Limb (tissue), 2 donors: Measurements from ENCODE around the gene SLC38A5.

Source experiments
- DNase-seq, 2 donors: peaks; one replicate each; pipeline ENCODE4 v3.0.0-alpha.2; 2016; ENCODE audit errors: extremely low spot score in 2 of 2

SLC38A5 gene

DNA sequence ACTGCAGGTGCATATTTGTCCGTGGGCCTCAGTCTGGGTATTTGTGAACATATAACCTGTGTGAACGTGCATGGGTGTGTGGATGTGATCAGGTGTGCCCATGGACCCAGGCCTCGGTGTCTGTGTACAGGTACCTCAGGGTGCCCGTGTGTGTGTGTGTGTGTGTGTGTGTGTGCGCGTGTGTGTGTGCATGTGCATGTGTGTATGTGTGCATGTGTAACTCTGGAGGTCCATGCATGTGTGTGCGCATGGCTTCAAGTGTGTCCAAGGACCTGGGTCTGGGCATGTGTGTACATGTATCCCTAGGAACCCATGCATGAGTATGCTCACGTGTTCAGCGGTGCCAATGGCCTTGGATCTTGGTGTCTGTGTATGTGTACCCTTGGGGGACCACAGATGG, 21.7 kb upstream of the SLC38A5 start:
- DNase-seq, result no peak

DNA sequence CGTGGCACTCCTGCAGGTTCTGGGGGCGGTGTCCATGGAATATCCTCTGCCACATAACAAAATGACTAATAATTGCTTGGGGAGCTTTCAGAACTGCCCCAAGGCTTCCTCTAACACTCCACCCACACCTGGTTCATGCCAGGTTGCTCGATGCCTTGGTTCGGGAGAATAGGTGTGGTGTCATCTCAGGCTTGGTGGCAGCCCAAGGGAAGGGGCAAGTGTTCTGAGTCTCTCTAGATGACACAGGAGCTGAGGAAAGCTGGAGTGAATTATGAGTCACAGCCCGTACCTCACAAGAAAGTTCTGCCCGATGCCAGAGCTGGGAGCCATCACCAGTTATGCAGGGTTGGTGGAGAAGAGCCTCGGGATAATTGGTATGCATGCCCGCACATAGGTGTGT, 20.6 kb upstream of the SLC38A5 start:
- DNase-seq, result no peak

DNA sequence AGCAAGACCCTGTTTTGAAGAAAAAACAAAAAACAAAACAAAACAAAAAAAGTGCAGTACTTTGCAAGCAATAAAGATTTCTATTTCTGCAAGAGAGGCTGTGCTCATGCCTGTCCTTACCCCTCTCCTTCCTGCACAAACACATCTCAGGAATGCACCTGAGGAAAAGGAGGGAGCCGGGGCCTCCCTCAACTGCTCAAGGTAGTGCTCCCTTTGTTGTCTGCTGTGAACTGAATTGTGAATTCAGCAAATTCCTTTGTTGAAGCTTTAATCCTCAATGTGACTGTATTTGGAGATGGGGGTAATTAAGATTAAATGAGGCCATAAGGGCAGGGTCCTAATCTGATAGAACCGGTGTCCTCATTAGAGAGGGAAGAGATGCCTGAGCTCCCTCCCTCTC, 19.8 kb upstream of the SLC38A5 start:
- DNase-seq, result no peak

DNA sequence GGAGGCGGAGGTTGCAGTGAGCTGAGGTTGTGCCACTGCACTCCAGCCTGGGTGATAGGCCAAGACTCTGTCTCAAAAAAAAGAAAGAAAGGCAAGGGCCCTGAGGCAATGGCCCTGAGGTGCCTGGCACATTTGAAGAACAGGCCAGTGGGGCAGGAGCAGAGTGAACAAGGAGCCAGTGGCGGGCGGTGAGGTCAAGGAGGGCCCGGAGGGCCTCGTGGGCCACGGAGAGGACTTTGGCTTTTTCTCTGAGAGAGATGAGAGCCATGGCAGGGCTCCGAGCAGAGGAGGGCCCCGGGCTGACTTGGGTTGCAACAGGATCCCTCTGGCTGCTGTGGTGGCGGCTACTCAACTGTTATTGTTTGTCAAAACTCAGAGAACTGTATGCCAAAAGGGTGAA, 19.2 kb upstream of the SLC38A5 start:
- no peak for DNase-seq

DNA sequence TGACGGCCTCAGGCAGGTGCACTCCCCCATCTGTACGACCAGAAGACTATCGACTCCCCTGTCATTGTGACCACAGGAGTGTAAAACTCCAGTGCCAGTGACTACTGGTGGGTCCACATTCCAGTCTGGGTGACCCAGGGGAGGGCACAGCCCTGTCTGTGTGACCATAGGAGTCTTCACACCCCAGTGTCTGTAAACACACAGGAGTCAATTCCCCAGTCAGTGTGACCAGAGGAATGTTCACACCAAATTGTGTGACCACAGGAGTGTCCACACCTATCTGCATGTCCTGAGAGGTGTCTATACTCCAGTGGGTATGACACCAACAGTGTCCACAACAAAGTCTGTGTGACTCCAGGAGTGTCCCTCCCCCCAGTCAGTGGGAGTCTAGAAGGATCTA, 18.0 kb upstream of the SLC38A5 start:
- no peak for DNase-seq

DNA sequence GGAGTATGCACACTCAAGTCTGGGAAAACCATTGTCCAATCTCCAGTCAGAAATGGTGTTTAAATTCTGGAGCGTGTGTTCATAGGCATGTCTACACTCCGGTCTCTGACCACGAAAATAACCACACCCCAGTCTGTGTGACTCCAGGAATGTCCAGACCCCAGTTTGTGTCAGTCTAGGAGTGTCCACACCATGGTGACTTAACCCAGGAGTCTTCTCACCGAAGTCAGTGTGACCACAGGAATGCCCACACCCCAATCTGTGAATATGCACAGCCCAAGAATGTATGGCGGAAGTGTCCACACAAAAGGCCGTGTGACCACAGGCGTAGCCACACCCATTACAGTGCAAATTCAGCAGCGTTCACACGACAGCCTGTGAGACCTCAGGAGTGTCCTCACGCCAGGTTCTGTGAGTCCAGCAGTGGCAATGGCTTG, 17.3 kb upstream of the SLC38A5 start:
- peak in 1 of 2 donors; percentile 2 for DNase-seq

DNA sequence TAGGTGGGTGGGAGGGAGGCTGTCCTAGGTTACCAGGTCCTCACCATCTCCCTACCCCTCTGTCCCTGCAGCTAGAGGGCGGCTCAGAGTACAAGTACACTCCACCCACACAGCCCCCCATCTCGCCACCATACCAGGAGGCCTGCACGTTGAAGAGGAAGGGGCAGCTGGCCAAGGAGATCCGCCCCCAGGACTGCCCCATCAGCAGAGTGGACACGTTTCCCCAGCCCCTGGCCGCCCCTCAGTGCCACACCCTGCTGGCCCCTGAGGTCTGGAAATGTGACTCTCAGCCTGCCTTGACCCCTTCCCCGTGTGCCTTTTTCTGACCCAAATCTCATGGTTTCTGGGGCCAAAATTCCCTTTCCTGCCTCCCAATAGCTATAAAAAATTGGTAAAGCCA, 12.5 kb upstream of the SLC38A5 start:
- no peak for DNase-seq

DNA sequence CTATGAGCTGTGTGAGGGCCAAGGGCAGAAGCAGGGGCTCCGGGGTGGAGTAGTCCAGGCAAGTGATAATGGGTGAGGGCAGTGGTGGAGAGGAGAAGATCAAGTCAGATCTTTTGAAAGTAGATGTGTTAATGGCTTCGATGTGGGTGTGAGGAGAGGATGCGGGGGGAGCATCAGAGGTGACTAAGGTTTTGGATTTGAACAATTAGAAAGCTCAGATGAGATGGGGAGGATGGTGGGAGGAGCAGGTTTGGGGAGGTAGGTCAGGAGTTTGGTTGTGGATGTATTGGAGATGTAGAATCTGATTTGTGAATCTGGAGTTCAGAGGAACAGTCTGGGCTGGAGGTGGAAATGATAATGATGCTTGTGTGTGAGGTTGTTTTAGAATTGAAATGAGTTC, 10.5 kb upstream of the SLC38A5 start:
- DNase-seq, result no peak

DNA sequence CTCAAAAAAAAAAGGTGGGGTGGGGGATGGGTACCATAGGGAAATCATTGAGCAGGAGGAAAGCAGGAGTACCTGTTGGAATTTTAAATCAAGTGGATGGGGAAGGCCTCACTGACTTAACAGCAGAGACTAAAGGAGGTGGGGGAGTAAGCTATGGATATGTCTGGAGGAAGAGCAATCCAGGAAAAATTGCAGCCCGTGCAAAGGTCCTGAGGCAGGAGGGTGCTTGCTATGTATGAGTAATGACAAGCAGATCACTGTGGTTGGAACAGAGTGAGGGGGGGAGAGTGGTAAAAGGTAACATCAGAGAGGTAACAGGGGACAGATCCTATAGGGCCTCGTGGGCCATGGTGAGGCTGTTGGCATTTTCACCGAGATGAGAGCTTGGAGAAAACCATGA, 10.1 kb upstream of the SLC38A5 start:
- no peak for DNase-seq

DNA sequence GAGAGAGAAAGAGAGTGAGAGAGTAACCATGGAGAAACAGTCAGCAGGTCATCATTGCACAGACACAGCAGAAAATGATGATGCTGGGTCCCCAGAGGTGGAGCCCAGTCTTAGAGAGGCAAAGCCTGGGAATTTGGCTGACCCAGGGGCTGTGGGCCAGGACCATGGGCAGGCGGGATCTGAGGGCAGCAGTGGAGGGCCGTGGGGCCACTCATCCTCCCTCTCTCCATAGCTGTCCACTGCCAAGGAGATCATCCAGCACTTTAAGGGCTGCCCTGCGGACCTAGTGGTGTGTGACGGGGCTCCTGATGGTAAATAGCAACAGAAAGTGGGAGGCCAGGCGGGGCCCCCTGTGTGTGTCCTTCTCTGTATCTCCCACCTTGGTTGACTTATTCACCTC, 8.7 kb upstream of the SLC38A5 start:
- DNase-seq, result no peak

DNA sequence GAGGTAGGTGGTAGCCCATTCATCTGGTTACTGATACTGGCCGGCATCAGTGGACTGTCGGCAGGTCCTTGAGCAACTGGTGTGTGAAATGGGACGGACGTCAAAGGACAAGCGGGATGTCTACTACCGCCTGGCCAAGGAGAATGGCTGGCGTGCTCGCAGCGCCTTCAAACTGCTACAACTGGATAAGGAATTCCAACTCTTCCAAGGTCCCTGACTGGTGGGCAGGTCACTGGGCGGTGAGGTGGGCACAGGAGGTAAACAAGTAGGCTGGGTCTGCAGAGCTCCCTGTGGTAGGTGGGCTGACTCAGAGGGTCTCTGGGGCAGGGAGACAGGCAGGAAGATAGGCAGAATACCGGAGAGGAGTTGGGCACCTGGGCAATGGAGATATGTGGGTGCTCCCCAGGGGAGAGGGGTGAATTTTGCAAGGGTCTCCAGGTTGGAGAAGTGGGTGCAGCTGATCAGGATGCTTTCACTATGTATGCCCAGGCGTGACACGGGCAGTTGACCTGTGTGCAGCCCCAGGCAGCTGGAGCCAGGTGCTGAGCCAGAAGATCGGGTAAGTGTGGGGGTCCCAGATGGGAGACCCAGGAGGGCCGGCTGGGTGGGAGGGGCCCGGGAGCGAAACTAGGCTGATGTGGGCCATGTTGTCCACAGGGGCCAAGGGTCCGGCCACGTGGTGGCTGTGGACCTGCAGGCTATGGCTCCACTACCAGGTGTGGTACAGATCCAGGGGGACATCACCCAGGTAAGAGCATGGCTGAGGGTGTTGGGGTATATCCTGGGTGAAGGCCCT, 8.1 kb upstream of the SLC38A5 start:
- DNase-seq, result no peak

DNA sequence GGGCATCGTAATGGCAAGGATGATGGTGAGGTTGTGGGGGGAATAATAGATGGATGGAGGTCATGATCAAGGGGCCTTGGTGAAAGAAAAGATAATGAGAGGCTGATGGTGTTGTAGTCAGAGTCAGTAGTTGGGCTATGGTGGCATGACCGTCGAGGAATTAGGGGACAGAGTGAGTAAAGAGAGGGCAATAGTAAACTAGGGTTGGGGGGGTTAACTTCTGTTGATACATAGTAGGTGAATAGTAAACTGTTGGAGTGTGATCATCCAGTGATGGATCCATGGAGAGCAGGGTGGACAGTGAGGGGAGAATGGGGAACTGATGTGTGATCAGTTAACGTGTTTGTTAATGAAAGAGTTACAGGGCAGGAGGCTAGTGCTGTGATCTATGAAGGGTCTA, 6.9 kb upstream of the SLC38A5 start:
- no peak for DNase-seq

DNA sequence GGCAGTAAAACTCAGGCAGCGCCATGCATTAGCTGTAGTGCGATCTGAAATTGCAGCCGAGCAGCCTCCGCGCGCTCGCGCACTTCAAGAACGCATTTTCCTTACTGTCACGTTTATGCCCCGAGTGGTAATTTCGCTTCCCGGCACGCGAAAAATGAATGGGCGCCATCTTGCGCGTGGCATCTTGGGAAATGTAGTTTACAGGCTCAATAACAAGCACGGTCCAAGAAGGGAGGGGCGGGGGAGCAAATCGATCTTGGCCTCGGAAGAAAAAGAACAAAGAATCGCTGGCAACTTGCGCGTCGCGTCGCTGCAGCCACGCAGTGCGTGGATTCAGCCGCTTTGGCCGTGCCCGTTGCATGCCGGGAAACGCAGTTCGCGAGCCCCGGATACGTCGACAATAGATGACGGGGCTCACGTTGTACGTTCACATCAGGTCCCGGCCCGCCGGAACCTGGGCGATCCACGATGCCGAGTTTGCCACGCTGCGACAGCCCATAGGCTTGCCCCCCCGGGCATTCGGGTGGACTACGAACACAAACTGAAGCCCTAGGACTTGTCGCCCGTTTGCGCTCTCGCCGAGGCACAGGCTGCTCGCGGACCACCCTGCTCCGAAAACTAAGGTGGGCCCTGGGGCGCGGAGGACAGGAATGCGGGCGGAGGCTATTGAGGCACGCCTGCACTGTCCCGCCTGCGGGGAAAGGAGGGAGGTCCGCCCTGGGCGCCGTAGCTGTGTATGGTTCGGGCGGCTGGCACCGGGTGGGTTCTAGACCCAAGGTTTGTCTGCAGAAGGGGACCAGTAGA, 5.9 kb upstream of the SLC38A5 start, which contains the start of gene FTSJ1:
Gene FTSJ1, plus strand, starts transcription at position 426 of the 804 bp plus-strand sequence. CDS start 1,849 bp downstream, outside the sequence.
- DNase-seq, result peak; percentile 86 to 88

DNA sequence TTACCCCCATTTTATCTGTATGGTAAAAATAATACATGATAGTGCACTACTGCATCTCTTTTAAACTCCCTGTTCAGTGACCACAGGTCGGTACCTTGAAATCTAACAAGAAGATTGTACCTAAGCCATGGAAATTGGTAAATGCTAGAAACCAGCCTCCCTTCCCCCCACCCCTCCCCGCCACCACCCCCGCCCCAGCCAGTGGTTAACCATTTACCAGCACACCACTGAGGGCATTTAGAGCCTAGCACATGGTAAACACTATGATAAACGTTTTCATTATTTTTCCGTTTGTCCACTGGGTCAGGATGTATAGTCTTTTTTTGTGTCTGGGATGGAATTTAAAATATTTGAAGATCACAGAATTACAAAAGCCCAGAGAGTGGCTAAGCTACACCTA, 5.2 kb upstream of the SLC38A5 start:
- no peak for DNase-seq

DNA sequence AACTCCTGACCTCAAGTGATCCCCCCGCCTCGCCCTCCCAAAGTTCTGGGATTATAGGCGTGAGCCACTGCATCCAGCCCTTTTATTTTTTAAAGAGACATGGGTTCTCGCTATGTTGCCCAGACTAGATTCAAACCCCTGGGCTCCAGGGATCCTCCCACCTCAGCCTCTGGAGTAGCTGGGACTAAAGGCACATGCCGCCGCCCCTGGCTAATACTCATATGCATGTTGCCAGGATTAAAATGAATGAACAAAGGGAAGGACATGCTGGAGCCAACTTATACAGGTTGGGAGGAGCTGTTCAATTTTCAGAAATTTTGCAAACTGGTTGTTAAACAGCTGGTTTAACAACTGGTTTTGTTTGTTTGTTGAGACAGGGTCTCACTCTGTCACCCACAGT, 4.5 kb upstream of the SLC38A5 start:
- DNase-seq, result no peak

DNA sequence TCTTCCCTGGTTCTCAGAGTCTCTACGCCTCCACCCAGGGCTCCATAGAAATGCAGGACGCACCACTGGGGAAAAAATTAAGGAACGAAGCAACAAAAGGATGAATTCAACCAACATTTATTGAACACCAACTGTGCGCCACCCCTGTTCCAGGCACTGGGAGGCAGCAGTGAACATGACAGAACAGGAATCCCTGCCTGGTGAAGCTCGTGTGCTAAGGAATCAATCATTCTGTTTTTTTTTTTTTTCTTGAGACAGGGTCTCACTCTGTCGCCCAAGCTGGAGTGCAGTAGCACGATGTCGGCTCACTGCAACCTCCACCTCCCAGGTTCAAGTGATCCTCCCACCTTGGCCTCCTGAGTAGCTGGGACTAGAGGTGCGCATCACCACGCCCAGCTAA, 4.1 kb upstream of the SLC38A5 start:
- no peak for DNase-seq

DNA sequence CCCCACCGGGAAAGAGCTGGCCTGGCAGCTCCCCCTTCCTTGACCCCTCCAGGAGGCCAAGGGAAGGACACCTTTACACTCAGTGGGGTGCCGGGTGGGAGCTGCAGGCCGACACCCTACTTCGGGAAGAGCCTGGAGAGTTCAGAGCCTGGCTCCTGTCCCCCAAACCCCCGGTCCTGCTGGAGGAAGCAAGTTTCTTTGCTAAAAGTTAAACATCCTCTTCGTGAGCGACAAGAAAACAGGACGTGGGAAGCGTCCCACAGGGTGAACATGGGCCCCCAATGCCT, 3.6 kb upstream of the SLC38A5 start:
- DNase-seq, result no peak

DNA sequence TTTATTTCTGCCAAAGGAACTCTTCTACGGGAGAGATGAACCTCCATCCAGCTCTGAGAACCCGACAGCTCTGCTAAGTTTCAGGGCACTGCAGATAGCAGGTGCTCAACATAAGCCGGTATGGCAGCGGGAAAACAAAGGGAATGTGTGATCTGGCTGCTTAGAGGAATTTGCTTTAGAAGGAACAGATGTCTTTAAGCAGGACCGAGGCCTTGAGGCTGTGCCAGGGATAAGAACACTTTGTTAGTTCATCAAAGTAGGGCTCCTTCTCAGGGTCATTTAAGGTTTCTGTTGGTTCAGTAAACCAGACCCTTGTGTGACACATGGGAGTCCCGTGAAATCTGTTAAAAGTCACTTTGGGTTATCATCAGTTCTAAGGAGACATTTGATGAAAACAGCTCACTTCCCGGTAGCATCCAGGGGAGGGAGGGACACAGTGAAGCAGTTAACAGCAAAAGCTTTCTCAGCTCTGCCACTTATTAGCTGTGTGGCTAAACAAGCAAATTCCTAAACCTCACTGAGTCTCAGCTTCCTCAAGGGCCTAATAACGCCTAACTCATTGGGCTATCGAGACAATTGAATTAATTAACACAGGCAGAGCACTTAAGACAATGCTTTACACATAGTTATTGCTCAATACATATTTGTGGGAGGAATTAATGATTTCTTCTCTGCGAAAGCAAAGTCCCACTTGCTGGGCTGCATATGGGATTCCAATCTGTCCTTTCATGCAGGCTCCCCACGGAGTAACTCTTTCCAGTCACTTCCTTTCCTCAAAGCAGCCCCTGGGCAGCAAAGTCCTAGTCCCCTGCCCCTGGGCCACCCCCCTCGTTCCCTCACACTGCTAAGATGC, 3.0 kb upstream of the SLC38A5 start:
- DNase-seq, result no peak

DNA sequence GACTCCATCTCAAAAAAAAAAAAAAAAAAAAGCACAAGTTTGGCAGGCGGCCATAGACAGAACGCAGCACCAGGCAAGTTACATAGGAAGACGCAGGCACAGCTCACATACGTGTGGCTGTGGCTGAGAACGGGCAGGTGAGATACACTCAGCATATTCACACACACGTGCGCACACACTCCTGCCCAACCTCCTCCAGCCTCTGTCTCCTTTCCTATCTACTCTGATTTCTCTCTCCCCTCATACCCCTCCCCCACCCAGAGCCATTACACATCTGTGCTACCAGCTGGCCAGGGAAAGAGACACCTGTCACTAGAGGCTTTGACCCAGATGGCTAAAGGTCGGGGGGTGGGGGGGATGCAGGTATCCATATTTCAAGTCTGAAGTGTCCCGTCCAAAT, 2.2 kb upstream of the SLC38A5 start:
- no peak for DNase-seq

DNA sequence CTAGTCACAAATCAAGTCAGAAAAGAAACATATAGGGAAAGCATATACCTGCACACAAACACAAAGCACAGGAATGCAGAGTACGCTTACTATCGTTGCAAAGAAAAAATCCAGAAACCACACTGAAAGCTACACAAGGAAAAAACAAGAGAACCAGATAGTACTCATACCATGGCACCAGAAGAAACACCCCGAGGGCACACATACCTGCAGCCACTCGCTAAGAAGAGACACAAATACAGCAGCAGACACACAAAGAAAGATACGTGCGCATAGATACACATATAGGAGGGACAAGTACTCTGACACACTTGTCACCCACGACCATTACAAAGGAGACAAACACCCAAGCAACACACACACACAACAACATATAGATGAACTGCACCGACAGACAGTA, 1.4 kb upstream of the SLC38A5 start:
- no peak for DNase-seq

DNA sequence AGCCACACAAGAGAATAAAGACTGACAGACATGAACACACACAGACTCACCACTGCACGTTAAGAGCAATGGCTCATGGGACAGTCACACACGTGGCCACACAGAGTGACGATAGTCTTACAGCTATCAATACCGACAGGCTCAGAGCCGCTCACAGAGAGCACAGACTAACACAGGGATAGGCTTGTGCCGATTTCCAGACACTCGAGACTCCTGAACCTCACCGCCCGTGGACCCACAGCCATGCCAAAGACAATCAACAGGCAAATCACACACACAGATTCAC, 716 bp upstream of the SLC38A5 start:
- DNase-seq, result no peak
